Transverse colon (tissue), 3 donors: Measurements from ENCODE around the gene TCF23.

Source experiments
- CTCF ChIP-seq, 5 experiments: fragments of 200-600 bp in 3 of 5; fragments of 450-650 bp in 2 of 5; sonication (generic) in 3 of 5; IDR thresholded peaks; 1 replicate in 2 of 5; 2 replicates in 3 of 5; pipeline ENCODE4 v1.5.1; 2016 to 2017; ENCODE audit warnings: antibody characterized with exemption in 5 of 5, inconsistent platforms in 3 of 5, mild to moderate bottlenecking in 2 of 5, moderate library complexity in 1 of 5
- EP300 ChIP-seq: sonication (generic); formaldehyde crosslinking; IDR thresholded peaks from one replicate; pipeline ENCODE4 v1.6.1; 2017; ENCODE audit warnings: antibody characterized with exemption, low read depth
- POLR2A ChIP-seq: fragments of 450-650 bp; IDR thresholded peaks from one replicate; pipeline ENCODE4 v1.6.1; 2016; ENCODE audit warnings: antibody characterized with exemption, mild to moderate bottlenecking, moderate library complexity

- TF ChIP-seq EP300 = no peak
- TF ChIP-seq CTCF (IDR thresholded peaks at IDR 0.05) = no peak
- TF ChIP-seq POLR2A = peak; percentile 32
Observed at GRCh38 chr2:27123302-27124150, 25.3 kb upstream of the TCF23 start, which contains the start of gene ABHD1.
